Activated CD4-positive, alpha-beta T cell treated with anti-CD3 and anti-CD28 coated beads, Interleukin-2, Interleukin-6, amounts not matched to agents 100 ng/mL and 50 ng/mL, durations not matched to agents 16 hours and 8 hours (primary cell): ENCODE measurements around the gene SLC6A6.

Experiments
- DNase-seq: peaks from one replicate; pipeline ENCODE4 v3.0.0-alpha.2; 2020

SLC6A6 gene

DNA sequence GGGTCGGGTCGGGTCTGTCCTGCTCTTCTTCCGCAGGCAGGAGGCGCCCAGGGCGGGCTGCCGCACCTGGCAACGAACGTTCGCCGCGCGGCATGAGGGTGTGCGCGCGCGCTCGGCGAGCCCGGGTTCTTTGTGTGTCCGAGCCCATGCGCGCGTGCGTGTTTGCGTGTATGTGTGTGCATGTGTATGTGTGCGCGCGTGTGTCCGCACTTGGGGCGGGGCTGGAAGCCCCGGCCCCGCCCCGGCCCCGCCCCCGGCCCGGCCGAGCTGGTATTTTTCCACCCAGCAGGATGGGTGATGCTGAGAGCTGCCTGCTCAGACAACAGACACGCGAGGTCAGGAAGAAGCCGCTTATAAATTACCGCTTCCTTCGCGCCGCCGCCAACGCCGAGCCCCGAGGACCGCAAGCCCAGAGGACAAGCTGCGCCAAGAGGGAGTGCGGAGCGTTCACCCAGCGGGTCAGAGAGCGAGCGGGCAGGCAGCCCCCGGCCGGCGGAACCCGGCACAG is at the start of gene SLC6A6:
TSS of gene SLC6A6 (plus strand) at position 303 of the 508 bp plus-strand sequence. CDS start 41,029 bp downstream, outside the sequence.
- peak; percentile 97 for DNase-seq

DNA sequence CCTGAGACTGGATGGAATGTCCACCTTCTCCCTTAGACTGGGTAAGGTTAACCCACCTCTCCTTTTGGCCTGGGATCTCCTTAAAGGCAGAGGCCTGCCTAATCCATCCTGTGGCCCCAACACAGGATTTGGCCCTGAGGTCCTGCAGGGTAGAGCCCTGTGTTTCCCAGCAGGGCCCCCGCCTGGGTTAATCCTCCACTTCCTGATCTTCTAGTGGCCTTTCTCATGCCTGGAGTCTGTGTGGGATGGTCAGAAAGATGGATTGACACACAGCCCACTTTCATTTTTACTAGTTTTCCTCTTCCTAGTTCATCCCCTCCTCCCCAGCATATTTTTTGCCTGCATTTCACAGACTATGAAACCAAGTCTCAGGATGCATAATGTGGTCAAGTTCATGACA is 48.9 kb upstream of the SLC6A6 start:
- DNase-seq, result no peak

DNA sequence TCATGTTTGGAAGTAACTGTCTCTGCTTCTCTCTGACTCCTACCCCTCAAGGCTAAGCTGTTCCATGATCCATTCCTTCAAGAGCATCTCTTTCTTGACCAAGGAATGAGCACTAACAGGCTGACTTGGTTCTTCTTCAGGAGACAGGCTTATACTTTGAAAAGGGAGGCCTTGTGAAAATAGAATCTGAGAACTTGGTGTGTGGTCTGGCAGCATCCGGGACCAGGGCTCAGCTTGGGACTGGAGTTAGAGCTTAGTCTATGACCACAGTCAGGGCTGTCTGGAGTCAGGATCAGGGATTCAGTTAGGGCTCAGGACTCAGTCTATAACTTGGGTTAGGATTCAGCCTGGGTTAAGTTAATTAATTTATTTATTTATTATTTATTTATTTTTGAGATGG is 44.9 kb upstream of the SLC6A6 start:
- no peak for DNase-seq

DNA sequence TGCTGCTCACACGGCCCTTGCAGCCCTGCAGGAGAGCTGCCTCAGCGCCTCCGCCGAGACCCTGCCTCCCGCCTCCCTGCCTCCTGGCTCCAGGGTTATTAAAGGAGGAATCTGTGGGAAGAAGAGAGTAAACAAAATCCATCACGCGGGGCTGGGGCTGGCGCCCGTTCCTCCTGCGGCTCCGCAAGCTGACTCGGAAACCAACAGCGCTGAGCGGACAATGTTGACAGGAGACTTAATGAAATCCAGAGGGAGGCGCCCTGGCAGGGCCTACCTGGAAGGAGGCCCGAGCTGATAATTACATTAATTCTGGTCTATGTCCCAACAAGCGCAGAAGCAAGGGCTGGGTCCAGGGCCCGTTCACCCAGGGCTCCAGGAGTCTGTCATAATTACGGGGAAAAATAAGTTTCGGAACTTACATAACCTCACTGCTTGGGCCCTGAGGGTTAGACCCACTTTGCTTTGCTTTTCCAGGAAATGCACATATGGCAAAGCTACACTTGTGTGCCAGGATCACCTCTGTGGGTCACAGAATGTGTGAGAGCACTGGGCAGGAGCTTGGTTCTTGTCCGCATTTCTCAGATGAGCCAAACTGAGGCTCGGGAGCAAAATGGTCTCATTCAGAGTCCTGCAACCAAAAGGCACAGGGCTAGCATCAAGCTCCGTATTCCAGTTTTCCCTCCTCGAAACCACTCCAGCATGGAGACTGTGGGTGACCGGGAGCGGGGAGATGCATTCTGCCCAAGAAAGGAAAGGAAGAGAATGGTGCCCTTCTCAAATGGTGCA is 43.8 kb upstream of the SLC6A6 start:
- DNase-seq, result no peak

DNA sequence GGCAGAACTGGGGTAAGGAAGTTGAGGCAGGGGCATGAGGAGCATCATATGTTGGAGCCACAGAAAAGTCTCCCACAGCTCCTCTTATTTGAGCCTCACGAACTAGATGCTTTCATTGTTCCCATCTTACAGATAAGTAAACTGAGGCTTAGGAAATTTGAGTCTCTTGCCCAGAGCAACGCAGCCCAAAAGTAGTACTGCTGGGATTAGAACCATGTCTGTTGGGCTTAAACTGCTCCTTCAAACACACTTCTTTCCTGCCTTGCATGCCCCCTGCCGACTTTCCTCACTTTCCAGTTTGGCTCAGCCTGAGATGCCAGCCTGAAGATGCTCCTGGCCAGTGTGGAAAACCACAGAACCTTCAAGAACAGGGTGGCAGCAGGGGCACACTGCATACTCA is 43.1 kb upstream of the SLC6A6 start:
- no peak for DNase-seq

DNA sequence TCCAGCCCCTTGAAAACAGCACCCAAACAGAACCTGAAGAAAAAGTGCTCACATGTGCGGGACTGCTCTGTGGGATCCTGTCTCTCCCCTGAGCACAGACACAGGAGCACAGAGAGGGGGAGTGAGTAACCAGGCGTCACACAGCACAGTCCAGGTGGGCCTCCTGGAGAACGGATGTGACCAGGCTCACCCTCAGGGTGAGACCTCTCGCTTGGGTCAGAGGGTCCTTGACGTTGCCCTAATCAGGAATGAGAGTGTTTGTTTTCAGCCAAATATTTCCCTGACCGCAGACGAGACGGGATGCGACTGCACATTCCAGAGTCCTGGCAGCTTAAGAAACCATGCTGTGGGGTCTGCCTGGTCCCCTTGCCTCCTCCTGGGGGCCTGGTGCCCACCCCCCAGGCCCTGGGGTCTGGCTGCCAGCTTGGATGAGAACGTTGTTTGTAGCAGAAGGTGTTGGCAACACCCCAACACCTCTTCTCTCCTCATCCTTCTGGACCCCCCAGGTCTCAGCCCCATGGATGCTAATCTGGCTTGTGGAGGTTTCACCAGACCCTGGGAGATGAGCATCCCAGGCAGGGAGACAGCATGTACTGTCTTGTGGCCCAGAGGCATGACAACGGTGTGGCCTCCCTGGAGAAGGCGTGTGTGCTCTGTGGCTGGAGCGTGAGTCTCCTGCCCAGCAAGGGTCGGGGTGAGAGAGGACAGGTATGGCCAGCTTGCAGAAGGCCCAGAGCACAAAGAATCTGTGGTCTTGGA is 42.1 kb upstream of the SLC6A6 start:
- no peak for DNase-seq

DNA sequence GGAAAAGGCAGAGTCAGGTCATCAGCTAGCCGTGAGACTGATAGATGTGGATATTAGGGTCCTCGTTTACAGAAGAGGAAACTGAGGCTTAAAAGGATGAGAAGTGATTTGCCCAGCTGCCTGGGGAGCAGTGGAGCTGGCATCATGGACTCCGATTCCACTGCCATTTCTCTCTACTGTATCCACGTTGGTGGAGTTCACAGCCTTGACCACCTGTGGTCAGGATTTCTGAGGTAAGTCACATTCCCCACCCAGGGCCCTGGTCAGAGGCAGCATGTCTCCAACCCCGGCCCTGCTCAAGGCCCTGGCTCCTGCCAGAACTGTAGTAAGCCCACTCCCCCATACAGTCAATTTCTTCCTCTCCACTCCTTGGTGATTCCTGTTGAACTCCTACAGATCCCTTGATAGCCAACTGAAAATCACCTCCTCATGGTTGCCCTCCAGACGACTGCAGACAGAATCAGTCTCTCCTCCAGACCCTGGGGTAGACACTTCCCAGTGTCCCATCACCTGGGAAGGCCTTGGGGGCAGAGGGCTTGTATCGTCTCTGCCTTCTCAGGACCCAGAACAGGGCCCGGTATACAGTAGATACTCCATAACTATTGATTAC is 41.2 kb upstream of the SLC6A6 start:
- DNase-seq, result no peak

DNA sequence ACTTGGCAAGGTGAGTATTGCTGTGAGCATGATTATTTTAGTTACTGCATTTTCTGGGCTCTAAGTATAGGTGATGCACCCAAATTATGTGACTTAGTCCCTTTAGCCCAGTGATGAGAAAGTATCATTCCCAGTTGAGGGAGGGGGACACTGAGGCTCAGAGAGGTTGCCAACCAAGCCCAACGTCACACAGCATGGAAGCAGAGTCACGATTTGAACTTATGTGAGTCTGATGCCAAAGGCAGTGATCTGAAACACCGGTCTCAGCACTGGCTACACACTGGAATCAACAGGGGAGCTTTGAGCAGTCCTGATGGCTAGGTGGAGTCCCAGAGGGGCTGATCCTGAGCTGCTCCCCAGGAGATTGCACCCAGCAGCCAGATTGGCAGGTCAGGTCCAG is 39.5 kb upstream of the SLC6A6 start:
- no peak for DNase-seq

DNA sequence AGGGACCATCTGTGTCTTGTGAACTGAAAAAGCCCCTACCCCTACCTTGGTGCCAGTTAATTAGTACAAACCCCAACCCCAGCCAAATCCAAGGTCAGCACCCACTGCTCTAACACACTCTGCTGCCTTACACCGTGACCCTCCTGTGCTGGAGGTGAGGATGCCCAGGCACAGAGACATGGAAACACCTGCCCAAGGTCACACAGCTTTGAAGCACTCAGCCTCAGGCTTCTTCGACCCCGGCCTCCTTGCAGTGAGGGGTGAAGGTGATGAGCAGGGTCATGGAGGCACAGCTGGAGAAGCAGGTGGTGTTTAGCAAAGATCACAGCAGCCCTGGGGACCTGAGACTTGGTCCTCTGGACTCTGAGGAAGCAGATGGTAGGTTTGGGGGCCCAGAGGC is 39.0 kb upstream of the SLC6A6 start:
- no peak for DNase-seq

DNA sequence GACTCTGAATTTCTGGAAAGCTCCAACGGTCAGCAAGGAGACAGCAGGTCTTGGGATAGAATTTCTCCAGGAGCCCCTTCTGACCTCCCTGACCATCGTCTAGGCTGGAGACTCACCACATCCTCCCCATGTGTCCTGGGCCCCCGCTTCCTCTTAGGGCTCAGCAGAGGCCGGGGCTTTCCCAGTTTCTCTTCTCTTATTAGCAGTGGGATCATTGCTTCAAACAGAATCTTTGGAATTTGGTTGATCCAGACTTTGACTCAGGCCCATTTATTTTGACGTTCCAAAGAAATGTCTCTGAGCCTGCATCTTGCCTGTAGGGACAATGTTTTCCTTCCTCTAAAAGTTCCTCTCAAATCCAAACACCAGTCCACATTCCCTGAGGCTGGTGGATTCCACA is 38.4 kb upstream of the SLC6A6 start:
- no peak for DNase-seq

DNA sequence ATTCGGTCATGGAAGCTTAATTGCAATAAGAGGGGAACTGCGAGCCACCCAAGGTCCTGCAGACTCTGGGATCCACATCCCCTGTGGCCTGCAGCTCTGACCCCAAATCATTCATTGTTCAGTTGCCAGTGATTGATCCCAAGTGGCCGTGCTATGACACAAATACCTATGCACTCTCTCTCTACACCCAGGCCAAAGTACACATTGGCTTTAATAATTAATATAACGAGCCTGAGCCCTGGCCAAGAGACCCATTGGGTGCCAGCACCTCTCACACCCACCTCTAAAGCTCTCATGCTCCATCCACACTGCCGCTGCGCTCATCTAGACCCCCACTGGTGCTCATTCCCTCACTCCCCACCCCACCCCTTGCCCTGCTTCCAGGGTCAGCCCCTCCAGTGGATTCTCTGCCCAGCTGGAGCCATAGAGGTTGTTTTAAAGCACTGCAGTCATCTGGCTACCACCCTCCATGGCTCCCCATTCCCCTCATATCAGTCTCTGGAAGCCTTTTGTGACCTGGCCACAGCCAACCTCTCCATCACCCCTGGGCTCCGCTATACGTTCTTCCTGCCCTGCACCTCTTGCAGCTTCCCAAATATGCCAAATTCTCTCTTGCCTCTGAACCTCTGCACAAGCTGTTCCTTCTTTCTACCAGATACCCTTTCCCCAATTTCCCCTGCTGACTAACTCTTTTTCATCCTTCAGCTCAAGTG is 37.7 kb upstream of the SLC6A6 start:
- DNase-seq, result no peak

DNA sequence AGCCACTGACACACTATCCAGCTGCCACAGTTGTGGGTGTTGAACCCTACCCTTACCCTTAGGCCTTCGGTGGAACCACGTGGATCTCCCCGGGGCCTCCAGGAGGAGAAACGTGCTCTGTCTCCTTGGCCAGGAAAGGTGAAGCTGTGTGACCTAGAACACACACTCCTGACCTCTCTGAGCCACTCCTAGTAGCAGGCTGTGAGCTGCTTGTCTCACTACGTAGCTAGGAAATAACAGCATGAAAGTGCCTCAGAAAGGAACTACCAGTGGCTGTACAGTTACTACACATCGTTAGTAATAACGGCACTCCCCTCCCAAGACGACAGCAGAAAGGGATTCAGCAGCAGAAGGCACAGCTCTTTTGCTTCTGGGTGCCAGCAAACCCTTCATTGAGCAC is 36.2 kb upstream of the SLC6A6 start:
- no peak for DNase-seq

DNA sequence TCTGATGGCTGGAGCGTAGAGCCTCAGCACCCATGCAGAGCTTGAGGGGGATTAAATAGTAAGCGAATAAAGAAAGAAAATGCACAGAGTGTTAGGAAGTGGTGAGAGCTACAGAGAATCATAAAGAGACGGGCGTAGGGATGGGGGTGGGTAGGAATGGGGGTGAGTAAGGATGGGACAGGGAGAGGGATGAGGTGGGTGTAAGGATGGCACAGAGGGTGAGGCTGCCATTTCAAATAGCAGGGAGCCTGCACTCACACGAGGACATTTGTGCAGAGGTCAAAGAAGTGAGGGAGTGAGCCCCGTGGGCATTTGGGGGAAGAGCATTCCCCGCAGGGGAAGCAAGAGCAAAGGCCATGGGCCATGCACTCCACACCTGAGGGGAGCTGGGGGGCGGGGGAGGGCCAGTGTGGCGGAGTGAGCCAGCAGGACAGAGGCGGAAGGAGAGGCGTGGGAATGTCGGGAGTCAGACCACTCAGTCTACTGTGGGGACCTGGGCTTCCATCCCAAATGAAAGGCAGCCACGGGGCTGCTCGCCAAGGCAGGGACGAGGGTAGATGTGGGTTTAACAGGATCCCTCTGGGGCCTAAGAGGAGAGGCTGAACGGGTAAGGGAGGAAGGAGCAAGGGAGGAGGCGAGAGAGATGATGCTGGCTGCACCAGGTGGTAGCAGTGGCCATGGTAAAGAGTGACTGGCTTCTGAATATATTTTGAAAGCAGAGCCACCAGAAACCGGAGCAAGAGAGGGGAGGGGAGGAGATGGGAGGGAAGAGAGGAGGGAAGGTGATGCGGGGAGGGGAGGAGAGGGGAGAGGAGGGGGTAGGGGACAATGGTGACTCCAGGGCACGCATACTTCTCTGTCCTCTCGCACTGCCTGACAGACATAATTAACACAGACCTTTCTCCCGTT is 35.2 kb upstream of the SLC6A6 start:
- no peak for DNase-seq

DNA sequence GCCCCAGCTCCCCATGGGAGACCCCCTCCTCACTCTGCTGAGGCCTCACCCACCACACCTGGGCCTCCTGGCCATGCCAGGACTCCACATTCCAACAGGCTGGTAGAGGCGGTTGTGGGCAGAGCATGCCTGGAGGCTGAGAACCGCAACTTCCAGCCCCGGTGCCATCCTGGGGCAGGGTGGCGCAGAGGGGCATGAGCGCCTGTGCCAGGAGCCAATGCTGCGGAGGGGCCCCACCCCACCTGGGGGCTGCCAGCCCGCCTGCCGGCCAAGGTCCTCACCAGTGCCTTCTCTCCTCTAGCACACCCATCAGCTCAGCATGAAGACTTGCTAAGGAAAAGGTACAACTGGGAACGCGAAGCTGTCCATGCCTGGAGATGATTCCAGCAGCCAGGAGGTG is 34.3 kb upstream of the SLC6A6 start:
- no peak for DNase-seq

DNA sequence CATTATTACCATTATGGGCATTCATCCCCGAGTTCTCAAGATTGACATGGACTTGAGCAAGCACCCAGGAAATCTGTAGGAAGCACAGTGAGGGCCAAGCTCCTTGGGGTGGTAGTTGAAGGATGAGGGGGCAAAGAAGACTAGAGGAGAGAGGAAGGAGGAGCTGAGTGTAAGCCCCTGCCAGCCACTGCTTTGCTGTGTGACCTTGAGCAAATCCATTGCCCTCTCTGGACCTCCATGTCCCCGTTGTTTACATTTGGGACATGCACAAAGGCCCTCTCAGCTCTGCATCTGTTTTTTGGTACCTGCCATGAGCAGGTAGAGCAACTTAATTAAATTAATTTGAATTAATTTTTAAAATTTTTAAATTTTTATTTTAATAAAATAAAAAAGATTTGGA is 33.5 kb upstream of the SLC6A6 start:
- DNase-seq, result no peak

DNA sequence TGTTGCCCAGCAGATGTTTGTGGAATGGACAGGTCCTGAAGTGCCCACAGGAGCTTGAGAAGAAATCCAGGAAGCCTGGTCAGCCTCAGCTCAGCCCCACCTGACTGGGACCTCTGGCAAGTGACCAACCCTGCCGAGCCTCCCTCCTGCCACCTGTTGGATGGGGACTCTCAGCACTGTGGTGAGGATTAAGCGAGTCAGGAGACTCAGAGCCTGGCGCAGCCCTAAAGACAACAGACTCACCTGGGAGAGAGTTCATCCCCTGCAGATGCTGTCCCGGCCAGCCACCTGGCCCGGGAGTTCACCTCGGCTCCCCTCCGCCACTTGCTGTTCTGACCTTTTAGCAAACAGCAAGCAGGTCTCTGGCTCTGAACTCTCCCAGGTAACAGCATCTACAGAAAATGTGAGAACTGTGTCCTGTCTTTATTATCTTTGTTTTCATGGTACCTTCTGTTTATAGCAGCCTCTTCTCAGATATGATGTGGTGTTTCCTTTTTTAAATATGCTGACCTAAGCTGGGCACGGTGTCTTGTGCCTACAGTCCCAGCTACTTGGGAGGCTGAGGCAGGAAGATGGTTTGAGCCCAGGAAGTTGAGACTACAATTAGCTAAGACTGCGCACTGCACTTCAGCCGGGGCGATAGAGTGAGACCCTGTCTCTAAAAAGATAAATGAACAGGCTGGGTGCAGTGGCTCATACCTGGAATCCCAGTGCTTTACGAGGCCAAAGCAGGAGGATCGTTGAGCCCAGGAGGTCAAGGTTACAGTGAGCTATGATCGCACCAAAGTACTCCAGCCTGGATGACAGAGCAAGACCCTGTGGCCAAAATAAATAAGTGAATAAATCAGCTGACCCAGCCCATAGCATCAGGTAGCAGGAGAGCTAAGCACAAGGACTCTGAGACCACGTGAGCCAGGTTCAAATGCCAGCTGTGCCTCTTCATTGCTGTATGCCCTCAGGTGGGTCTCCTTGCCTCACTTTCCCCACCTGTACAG is 32.4 kb upstream of the SLC6A6 start:
- no peak for DNase-seq

DNA sequence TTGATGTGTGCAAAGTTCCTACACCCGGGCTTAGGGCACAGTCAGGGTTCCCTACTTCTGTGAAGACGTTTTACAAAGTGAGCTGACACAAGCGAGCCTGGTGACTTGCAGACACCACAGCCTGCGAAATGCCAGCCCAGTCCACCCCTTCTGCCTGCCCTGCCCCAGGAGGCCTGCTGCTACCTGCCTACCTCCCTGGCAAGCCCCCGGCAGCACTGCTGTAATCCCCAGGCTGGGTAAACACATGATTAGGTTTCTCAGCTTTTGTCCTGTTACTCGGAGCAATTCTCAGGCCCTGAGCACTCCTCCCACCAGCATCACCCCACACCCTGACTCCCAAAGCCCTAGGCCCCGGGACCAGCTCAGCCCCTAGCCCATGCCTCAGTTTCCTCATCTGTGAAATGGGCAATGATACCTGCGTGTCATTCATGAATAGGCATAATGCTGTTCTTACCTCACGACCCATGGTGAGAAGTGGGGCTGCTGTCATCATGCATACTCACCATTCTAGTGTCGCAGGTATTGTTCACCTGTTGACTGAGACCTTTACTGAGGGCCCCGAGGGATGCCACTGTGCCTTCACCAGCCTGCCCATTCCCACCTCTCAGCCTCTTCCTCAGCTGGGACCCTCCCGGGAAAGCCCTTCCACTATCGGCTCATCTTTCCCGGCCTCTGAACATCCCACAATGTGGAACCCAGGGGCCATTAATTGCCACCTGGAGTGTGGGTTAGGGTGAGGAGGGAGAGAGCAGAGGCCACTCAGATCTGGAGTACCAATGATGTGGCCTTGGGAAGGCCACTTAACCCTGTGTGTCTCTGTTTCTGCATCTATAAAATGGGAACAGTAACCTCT is 31.5 kb upstream of the SLC6A6 start:
- no peak for DNase-seq

DNA sequence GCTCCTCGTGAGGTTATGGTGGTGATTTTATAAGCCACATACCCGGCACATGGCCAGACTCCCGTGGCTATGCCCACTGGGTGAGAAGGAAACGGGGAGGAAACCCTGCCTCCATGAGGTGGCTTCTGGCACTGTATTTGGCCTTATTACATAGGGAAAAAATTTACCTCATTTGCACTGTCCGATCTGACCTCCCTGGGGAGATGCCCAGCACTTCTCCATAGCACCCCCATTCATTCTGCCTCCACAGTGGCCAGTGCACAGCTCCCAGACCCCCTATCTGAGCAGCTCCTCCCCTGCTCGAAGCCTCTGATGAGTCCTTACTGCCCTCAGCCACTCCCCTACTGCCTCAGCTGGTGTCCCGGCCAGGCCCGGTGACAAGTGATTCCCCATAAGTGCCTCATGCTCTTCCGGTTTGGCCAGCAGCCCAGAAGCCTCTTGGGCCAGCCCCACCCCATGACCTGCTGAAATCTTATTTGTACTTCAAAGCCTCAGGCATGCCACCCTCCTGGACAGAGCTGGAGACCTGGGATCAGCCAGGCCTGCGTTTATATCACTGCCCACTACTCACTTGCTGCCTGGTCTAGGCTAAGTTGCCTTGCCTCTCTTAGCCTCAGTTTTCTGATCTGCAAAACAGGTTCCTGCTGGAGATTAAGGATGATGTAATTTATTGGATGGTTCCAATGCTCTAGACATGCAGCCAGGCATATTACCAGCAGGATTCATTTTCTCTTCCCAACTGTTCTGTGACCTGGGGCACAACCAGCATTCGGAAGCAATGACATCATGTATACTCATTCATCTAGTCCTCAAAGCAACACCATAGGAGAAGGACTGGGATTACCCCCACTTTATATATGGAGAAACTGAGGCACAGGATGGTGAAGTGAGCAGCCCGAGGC is 30.6 kb upstream of the SLC6A6 start:
- no peak for DNase-seq

DNA sequence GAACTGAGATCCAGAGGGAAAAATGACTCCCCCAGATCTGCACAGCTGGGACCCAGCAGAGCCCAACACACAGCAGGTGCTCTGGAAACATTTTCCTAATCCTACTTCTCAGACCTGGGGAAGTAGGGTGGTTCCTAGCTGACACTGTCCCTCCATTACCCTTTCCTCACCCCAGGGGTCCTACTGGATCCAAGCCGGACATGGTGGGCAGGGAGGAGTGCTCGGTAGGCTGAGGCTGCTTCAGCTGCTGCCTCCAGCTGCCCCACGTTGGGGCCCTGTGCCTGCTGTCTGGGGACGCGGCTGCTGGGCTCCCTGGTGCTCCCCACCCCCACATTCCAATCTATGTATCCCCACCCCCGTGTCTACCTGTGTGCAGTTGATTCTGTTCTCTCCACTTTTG is 29.8 kb upstream of the SLC6A6 start:
- DNase-seq, result no peak
